Measurements from ENCODE around the gene RNF5. TPM values are rescaled to one million over a fixed set of nuclear protein-coding genes. Genes with fewer than 3 reads are reported as not detected.

The RNF5 gene
- total and polyA plus RNA-seq, 9 of the 15 experiments (the other 6 are each of a cell fraction or from before 2014, with no cell fraction given) = 62.2 to 245 (median 129) TPM

DNA sequence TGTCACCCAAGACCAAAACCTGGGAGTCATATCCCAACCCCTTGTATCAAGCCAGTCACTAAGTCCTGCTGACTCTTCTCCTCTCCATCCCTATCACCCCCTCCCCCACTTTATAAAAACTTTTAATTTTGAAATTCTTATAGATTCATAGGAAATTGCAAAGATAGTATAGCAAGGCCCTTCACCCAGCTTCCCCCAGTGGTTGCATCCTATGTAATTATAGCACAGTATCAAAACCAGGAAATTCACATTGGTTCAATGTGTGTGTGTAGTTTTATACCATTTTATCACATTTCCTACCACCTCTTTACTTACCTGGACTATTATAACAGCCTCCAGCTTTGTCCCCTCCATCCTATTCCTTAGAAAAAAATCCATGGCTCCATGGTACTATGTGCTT is 20.2 kb upstream of the RNF5 start:
- H3K36me3 ChIP-seq (ENCODE audit: control insufficient read depth, insufficient read depth, low read length) = peaks cover 55% of the 10 kb centered on the region
- DNase-seq (ENCODE audit: extremely low read depth in 1 of 4, low spot score in 3 of 4) (no peak), ATAC-seq (no peak), FAIRE-seq (no peak)
- no TSS peak for BruUV-seq (replicated peaks)
- peaks cover 34% of the 10 kb centered on the region for H3K79me2 ChIP-seq (ENCODE audit: control insufficient read depth, insufficient read depth, low read length)
- intact Hi-C loops (cut with micrococcal nuclease) (no loop called here), in situ Hi-C loops (cut with MboI) (no loop called here)
- POLR2A ChIA-PET = interaction anchor here (1.2 to 1.9 kb wide), 2 partner anchors 9 to 11 kb away, joined by 3 to 8 read pairs; no protein-coding TSS in a partner anchor
- CTCF ChIA-PET (ENCODE audit: low intra/inter-chr PET ratio) = no interaction called here
- no peak overlapping the region for H3K27ac ChIP-seq (ENCODE audit: extremely low read depth, low read depth, low read length)
- peaks cover 13 to 31% of the 10 kb centered on the region in 2 experiments; a peak in 4 of 5 replicates for H3K4me1 ChIP-seq (replicated peaks in 1 of 2; ENCODE audit: control insufficient read depth in 2 of 2, insufficient read depth in 2 of 2, low read length in 2 of 2)
- TF ChIP-seq PYGO2 (tag; IDR thresholded peaks at IDR 0.05) = no peak
- no peak for TF ChIP-seq ERF (CRISPR knock-in tag; IDR thresholded peaks at IDR 0.05)
- TF ChIP-seq ZNF512 (tag; IDR thresholded peaks at IDR 0.05) = no peak
- no peak for TF ChIP-seq NFXL1 (CRISPR knock-in tag; IDR thresholded peaks at IDR 0.05)
- no peak for TF ChIP-seq KDM1A (IDR thresholded peaks at IDR 0.05)
- TF ChIP-seq JUND (IDR thresholded peaks at IDR 0.05; ENCODE audit: borderline replicate concordance, low read depth, low read length) = no peak
- no peak for TF ChIP-seq JUND (tag; IDR thresholded peaks at IDR 0.05; ENCODE audit: borderline replicate concordance, low read depth, low read length)
- TF ChIP-seq HEY1 (CRISPR knock-in tag; IDR thresholded peaks at IDR 0.05; ENCODE audit: borderline replicate concordance) = no peak
- TF ChIP-seq, protein P1, sequence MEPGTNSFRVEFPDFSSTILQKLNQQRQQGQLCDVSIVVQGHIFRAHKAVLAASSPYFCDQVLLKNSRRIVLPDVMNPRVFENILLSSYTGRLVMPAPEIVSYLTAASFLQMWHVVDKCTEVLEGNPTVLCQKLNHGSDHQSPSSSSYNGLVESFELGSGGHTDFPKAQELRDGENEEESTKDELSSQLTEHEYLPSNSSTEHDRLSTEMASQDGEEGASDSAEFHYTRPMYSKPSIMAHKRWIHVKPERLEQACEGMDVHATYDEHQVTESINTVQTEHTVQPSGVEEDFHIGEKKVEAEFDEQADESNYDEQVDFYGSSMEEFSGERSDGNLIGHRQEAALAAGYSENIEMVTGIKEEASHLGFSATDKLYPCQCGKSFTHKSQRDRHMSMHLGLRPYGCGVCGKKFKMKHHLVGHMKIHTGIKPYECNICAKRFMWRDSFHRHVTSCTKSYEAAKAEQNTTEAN (CRISPR knock-in tag; IDR thresholded peaks at IDR 0.05) = no peak
- no peak for TF ChIP-seq EP400 (IDR thresholded peaks at IDR 0.05)
- no peak for TF ChIP-seq HCFC1 (IDR thresholded peaks at IDR 0.05; ENCODE audit: low read depth, low read length)
- TF ChIP-seq NFE2L1 (tag; IDR thresholded peaks at IDR 0.05; ENCODE audit: borderline replicate concordance, low read depth) = no peak
- TF ChIP-seq HOXB6 (CRISPR knock-in tag; IDR thresholded peaks at IDR 0.05; ENCODE audit: borderline replicate concordance) = no peak
- no peak for TF ChIP-seq HMGN3 (IDR thresholded peaks at IDR 0.05; ENCODE audit: borderline replicate concordance, extremely low read depth, insufficient read length, low read depth, low read length)
- no peak for TF ChIP-seq NUFIP1 (IDR thresholded peaks at IDR 0.05; ENCODE audit: partially characterized antibody)
- TF ChIP-seq CBFB (CRISPR knock-in tag; IDR thresholded peaks at IDR 0.05) = no peak
- TF ChIP-seq MXI1 (IDR thresholded peaks at IDR 0.05; ENCODE audit: low read depth, low read length) = no peak
- no peak for TF ChIP-seq ZNF347 (CRISPR knock-in tag; IDR thresholded peaks at IDR 0.05; ENCODE audit: low read depth)
- TF ChIP-seq ZSCAN29 (IDR thresholded peaks at IDR 0.05) = no peak
- TF ChIP-seq KLF16 (IDR thresholded peaks at IDR 0.05) = no peak
- no peaks in the 10 kb centered on the region for H3K9me3 ChIP-seq (replicated peaks; ENCODE audit: control insufficient read depth, insufficient read depth, low read depth, low read length)
- H3K4me2 ChIP-seq (ENCODE audit: insufficient read depth, low read length) = no peak overlapping the region
- no peak overlapping the region for H3K9ac ChIP-seq (ENCODE audit: insufficient read depth in 1 of 2, low read depth in 2 of 2, low read length in 2 of 2)
- no peaks in the 10 kb centered on the region for H4K20me1 ChIP-seq (replicated peaks; ENCODE audit: control insufficient read depth, insufficient read depth, low read length)
- no peaks in the 10 kb centered on the region for H3K27me3 ChIP-seq (ENCODE audit: control insufficient read depth in 2 of 2, insufficient read depth in 2 of 2, low read length in 2 of 2)
- no peak overlapping the region for H2AFZ ChIP-seq (ENCODE audit: low read depth, low read length)
- H3K4me3 ChIP-seq = no peak overlapping the region
- no peaks in the 10 kb centered on the region for H3K9me1 ChIP-seq (ENCODE audit: control insufficient read depth, insufficient read depth, low read length)

Data from K562 (cell line).